RWPE1 (cell line): ENCODE measurements around the gene THADA.

Experiments used
- CTCF ChIA-PET: fragments of 350-600 bp; sonication (Branson Sonifier 250); formaldehyde crosslinking; extraction: SDS; loops from one replicate; lab custom pipeline; 2021; lab: Yijun Ruan, JAX
- POLR2A ChIA-PET: fragments of 400-600 bp; formaldehyde crosslinking; extraction: SDS; loops from one replicate; lab custom pipeline; 2020; ENCODE audit warnings: antibody characterized with exemption; ENCODE audit not compliant: low non-redundant PET; lab: Yijun Ruan, JAX
- DNase-seq: peaks from one replicate; pipeline ENCODE4 v3.0.0; 2012; ENCODE audit warnings: low spot score
- H3K27ac ChIP-seq: fragments of 450-650 bp; 2 replicates; pipeline ENCODE4 v1.5.1; 2017
- TF ChIP-seq, protein P1 (sequence below): fragments of 450-650 bp; conservative IDR thresholded peaks from 2 replicates; pipeline ENCODE4 v1.5.1; 2017; ENCODE audit warnings: low read depth, mild to moderate bottlenecking

Gene THADA

DNA sequence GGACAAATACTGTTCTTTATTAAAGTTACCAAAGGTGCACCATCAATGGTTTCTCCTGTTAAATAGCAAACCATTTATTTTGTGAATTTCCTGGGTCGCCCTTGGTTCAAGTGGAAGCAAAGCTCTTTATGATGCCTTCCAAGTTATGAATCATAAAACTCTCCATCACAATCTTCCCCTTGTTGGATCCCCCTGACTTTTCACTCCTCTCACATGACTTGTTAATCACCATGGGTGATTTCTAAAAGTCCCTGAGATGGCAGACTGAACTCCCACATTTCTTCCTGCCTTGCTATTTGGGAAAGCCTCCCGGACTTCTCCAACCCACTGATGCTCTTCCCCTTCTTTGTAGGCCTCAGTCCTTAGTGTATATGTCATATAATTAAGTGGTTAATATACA, 176.0 kb downstream of the THADA start:
- ChIA-PET POLR2A (no interaction called here), CTCF (no interaction called here)
- TF ChIP-seq, protein P1, sequence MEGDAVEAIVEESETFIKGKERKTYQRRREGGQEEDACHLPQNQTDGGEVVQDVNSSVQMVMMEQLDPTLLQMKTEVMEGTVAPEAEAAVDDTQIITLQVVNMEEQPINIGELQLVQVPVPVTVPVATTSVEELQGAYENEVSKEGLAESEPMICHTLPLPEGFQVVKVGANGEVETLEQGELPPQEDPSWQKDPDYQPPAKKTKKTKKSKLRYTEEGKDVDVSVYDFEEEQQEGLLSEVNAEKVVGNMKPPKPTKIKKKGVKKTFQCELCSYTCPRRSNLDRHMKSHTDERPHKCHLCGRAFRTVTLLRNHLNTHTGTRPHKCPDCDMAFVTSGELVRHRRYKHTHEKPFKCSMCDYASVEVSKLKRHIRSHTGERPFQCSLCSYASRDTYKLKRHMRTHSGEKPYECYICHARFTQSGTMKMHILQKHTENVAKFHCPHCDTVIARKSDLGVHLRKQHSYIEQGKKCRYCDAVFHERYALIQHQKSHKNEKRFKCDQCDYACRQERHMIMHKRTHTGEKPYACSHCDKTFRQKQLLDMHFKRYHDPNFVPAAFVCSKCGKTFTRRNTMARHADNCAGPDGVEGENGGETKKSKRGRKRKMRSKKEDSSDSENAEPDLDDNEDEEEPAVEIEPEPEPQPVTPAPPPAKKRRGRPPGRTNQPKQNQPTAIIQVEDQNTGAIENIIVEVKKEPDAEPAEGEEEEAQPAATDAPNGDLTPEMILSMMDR: no peak
- H3K27ac ChIP-seq: no peak overlapping the region
- no peak for DNase-seq

DNA sequence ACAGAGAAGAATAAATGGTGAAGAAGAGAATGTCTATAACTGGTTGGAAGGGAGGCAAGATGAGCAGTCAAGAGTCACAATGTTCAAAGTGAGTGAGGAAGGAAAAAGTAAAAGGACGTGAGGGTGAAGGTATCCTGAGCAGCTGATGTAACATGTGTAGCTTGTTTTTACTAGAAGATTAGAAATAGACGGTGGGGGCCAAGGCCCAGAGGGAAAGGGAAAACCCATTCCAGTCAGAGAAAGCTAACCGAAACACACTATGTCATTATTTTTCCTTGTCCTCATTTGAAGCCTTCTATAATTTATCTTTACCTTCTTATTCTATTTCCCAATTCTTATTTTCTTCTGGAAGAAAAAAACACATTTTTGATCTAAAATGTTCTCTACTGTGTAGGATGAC, 176.6 kb downstream of the THADA start:
- CTCF ChIA-PET: no interaction called here
- TF ChIP-seq, protein P1: no peak
- no peak overlapping the region for H3K27ac ChIP-seq
- DNase-seq: no peak
- POLR2A ChIA-PET: no interaction called here

DNA sequence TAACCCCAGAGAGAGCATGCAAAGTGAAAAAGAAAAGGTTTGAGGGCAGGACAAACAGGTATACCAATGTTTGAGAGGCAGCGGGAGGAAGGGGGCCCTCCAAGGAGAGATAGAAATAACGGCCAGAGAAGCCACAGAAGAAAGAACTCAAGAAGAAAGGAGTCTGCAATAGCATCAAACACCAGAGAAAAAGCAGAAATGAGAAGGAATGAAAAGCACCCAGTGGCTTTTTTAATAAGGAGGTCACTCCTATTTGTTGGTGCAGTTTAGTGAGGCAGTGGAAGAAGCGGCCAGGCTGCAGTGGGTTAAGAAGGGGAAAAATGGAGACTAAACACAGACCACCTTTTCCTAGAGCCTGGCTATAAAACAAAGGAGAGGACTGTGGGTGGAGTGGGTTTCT, 177.2 kb downstream of the THADA start:
- POLR2A ChIA-PET: interaction anchor here (0.6 kb wide), 1 partner anchor 235 kb away, joined by 4 read pairs; no protein-coding TSS in a partner anchor
- no peak for DNase-seq
- no peak overlapping the region for H3K27ac ChIP-seq
- CTCF ChIA-PET: interaction anchor here (0.5 kb wide), 1 partner anchor 717 kb away, joined by 3 read pairs; no protein-coding TSS in a partner anchor
- TF ChIP-seq, protein P1: no peak

DNA sequence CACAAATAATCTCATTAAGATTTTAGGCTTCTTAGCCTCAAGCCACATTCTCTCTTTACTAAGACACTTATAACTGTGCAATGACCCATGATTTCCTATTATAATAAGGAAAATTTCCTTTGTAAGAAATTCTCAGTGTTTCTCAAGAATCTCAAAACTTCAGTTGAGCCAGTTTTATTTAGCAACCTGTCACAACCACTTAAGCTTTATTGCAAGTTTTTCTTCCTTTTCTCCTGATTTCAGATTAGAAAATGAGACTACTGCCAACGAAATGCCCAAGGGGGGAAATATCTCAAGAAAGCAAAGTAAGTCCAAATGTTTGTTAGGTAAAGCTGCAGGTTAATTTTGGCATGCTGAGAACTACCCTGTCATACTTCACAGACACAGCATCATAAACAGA, 178.5 kb downstream of the THADA start:
- POLR2A ChIA-PET: no interaction called here

DNA sequence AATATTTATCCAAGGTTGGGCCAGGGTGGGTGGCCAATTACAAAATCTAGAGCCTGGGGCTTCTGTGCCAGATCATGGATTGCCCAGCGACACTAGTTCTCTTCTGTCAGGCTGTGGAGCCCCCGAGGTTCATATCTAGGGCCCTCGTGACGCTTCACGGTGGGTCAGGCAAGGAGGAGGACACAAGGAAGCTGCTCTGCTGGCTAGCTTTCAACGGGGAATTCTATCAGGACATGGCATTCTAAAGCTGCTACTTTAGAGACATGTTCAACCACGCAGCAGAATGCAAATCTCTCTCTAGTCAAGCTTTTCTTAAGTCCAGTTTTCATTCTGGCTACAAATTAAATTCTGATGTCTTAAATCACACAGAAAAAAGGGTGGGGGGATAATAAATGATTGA, 180.2 kb downstream of the THADA start:
- TF ChIP-seq, protein P1: no peak
- POLR2A ChIA-PET: no interaction called here
- no peak for DNase-seq
- CTCF ChIA-PET: no interaction called here
- H3K27ac ChIP-seq: no peak overlapping the region

More for the DNA sequence above, 178.5 kb downstream of the THADA start:
- CTCF ChIA-PET: no interaction called here
- DNase-seq: no peak
- no peak overlapping the region for H3K27ac ChIP-seq
- TF ChIP-seq, protein P1: no peak

DNA sequence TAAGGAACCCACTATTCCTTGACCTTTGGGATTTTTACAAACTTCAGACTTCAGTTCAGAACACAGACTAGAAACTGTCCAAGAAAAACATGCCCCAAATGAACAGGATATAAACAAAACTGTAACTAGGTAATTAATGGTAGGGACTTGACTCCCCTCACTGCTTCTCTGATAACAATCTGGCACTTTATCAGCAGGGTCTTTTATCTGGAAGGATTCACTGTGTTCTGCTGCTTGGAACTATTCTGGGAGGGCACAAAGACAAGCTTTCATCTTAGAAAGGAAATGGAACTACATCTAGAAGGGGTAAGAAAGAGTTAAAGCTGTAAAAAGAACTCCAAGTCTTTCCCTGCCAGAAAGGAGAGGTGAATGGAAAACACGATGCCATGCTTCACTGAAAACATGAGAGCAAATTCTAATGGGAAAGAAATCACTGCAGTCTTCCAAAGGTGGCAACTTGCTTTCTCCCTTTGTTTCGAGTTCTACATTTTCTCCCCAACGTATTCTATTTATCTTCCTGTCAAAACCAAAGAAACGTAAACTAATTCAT, 181.2 kb downstream of the THADA start:
- POLR2A ChIA-PET: interaction anchor here (0.5 kb wide), 1 partner anchor 49 kb away, joined by 3 read pairs; no protein-coding TSS in a partner anchor
- DNase-seq: no peak
- CTCF ChIA-PET: no interaction called here
- H3K27ac ChIP-seq: no peak overlapping the region
- TF ChIP-seq, protein P1: no peak

DNA sequence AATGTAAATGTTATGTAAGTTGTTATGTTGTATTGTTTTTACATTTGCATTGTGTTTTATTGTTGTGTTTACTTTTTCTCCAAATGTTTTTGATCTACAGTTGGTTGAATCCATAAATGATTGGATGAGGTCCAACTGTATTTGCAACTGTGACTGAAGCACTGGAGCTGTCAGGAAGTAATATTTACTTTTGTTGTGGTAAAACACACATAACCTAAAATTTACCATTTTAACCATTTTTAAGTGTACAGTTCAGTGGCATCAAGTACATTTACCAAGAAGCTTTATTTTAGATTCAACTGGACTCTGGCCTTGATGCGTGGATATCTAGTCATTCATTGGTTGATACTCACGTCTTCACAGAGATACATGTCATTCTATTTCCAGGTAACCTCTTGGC, 181.8 kb downstream of the THADA start:
- ChIA-PET POLR2A (no interaction called here), CTCF (no interaction called here)
- no peak for DNase-seq
- TF ChIP-seq, protein P1: no peak
- H3K27ac ChIP-seq: no peak overlapping the region
